Measurements from ENCODE around the gene ACTG1. TPM values are rescaled to one million over a fixed set of nuclear protein-coding genes. Genes with fewer than 3 reads are reported as not detected.
A peak's percentile ranks its signal among the peaks of the same experiment; 100 is the strongest.

Gene ACTG1
- total and polyA plus RNA-seq, 2 of the 13 experiments (the other 11 are each of a cell fraction or from before 2014, with no cell fraction given) = 973 to 1,138 TPM

DNA sequence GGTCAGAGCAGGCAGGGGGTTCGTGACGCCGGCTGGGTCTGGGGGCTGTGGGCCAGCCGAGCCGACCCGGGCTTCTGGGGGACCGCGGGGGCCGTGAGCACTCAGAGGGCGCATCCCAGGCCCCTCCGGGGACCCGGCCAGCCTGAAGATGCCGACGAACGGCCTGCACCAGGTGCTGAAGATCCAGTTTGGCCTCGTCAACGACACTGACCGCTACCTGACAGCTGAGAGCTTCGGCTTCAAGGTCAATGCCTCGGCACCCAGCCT, 15.7 kb upstream of the ACTG1 start:
- 0 out of 2 replicates have a peak, but pooled peaks have one; percentile 16 for TF ChIP-seq ZNF563 (CRISPR knock-in tag; IDR thresholded peaks at IDR 0.05)
- TF ChIP-seq KLF6 (CRISPR knock-in tag; IDR thresholded peaks at IDR 0.05) = no peak
- peak; percentile 32; the same call in 1 of the 2 replicates for TF ChIP-seq MTA1 (CRISPR knock-in tag; IDR thresholded peaks at IDR 0.05; ENCODE audit: borderline replicate concordance)
- TF ChIP-seq, protein P1, sequence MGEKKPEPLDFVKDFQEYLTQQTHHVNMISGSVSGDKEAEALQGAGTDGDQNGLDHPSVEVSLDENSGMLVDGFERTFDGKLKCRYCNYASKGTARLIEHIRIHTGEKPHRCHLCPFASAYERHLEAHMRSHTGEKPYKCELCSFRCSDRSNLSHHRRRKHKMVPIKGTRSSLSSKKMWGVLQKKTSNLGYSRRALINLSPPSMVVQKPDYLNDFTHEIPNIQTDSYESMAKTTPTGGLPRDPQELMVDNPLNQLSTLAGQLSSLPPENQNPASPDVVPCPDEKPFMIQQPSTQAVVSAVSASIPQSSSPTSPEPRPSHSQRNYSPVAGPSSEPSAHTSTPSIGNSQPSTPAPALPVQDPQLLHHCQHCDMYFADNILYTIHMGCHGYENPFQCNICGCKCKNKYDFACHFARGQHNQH (CRISPR knock-in tag; IDR thresholded peaks at IDR 0.05) = 0 out of 2 replicates have a peak, but pooled peaks have one; percentile 8
- no peak for TF ChIP-seq PCBP1 (IDR thresholded peaks at IDR 0.05; ENCODE audit: borderline replicate concordance, low read depth, low read length)
- TF ChIP-seq SATB2 (CRISPR knock-in tag; IDR thresholded peaks at IDR 0.05) = no peak
- TF ChIP-seq, protein P2, sequence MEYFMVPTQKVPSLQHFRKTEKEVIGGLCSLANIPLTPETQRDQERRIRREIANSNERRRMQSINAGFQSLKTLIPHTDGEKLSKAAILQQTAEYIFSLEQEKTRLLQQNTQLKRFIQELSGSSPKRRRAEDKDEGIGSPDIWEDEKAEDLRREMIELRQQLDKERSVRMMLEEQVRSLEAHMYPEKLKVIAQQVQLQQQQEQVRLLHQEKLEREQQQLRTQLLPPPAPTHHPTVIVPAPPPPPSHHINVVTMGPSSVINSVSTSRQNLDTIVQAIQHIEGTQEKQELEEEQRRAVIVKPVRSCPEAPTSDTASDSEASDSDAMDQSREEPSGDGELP (IDR thresholded peaks at IDR 0.05; ENCODE audit: borderline replicate concordance, low read depth) = no peak
- TF ChIP-seq AKAP8 (CRISPR knock-in tag; IDR thresholded peaks at IDR 0.05) = 0 out of 2 replicates have a peak, but pooled peaks have one; percentile 10
- no peak for TF ChIP-seq ZNF775 (CRISPR knock-in tag; IDR thresholded peaks at IDR 0.05; ENCODE audit: borderline replicate concordance)
- no peak for ATAC-seq
- H3K27me3 ChIP-seq (ENCODE audit: control insufficient read depth in 1 of 2, insufficient read depth in 2 of 2, low read length in 2 of 2) = peaks cover 19 to 65% of the 10 kb centered on the region in 2 experiments
- BruUV-seq (replicated peaks) = no TSS peak
- DNase-seq (ENCODE audit: low spot score) = no peak
- peaks cover 5% of the 10 kb centered on the region; the same call in 1 of the 2 replicates for H4K20me1 ChIP-seq (ENCODE audit: insufficient read depth, low read length)
- H3K79me2 ChIP-seq (ENCODE audit: insufficient read depth, low read length) = no peaks in the 10 kb centered on the region
- no peak overlapping the region for H3K27ac ChIP-seq (ENCODE audit: extremely low read length, insufficient read depth, low read length)
- peaks cover 23% of the 10 kb centered on the region for H3K4me1 ChIP-seq (ENCODE audit: insufficient read depth, low read length)
- H3K36me3 ChIP-seq (replicated peaks in 1 of 2; ENCODE audit: control insufficient read depth in 1 of 2, insufficient read depth in 2 of 2, low read length in 2 of 2) = no peaks in the 10 kb centered on the region
- no peak for FAIRE-seq
- H3K4me3 ChIP-seq (replicated peaks in 1 of 3; ENCODE audit: insufficient read depth in 1 of 3, low read depth in 2 of 3, low read length in 3 of 3) = peak overlapping the region in 1 of 3 experiments; percentile 57; a peak in 2 of 6 replicates
- no peak overlapping the region for H3K9ac ChIP-seq (ENCODE audit: insufficient read depth, low read depth, low read length)
- in situ Hi-C loops (cut with HindIII; ENCODE audit: extremely low pct_ligation_motif_present, low pct_unique_long_range_greater_than_20kb) = no loop called here
- peak overlapping the region; percentile 48 for H3K4me2 ChIP-seq (ENCODE audit: low read depth, low read length)
- peaks cover 15% of the 10 kb centered on the region; the same call in 1 of the 2 replicates for H3K9me3 ChIP-seq (ENCODE audit: low read length)
- intact Hi-C loops (cut with micrococcal nuclease; ENCODE audit: unreplicated experiment) = no loop called here
- ChIA-PET CTCF (ENCODE audit: low intra/inter-chr PET ratio, low total read pairs) (no interaction called here), POLR2A (interaction anchor here (1.4 kb wide), 1 partner anchor 10 kb away, joined by 5 read pairs; no protein-coding TSS in a partner anchor)
- no peak overlapping the region for H2AFZ ChIP-seq (ENCODE audit: low read length)
- 44% methylated on average over 3 of the region's 20 CpGs for WGBS (ENCODE audit: low lambda C conversion rate)
